HG03108 (cell line): ENCODE data around the gene MPIG6B.
"Not testable (repeated sequence)": the region's sequence is repeated elsewhere in the genome, so short reads cannot be mapped to it uniquely, and the experiment has no call there.

ENCODE experiments used
- ATAC-seq: cut with Tn5 transposase; IDR thresholded peaks from one replicate; pipeline ENCODE4 v1.9.1; 2021; ENCODE audit warnings: moderate library complexity; ENCODE audit not compliant: unreplicated experiment

MPIG6B gene

DNA sequence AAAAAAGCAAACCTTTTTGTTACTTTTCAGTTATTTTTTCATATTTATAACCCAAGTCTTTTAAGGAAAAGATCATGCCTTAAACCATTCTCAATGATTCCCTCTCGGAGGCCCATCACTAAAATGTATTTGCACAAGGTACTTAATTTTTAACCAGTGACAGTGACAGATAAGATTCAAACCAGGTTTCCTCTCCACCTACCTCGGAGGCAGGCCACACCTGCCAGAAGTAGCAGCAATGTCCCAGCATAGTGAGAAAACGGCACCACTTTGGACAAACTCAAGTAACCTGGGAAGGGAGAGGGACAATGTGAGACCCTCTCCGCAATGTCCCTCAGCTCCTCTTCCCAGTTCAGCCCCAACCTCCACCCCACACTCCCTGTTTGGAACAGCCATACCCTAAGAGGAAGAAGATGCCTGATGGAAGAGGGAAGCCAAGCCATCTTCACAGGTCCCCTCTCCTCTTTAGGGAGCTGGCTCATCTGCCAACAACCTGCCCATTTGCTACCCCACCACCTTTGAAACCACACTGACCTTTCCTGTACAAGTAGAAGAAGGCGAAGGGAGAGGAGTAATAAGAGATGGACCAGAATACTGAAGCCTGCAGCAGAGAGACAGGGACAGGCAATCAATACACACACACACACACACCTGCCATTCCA, 22.3 kb upstream of the MPIG6B start:
- no peak for ATAC-seq

DNA sequence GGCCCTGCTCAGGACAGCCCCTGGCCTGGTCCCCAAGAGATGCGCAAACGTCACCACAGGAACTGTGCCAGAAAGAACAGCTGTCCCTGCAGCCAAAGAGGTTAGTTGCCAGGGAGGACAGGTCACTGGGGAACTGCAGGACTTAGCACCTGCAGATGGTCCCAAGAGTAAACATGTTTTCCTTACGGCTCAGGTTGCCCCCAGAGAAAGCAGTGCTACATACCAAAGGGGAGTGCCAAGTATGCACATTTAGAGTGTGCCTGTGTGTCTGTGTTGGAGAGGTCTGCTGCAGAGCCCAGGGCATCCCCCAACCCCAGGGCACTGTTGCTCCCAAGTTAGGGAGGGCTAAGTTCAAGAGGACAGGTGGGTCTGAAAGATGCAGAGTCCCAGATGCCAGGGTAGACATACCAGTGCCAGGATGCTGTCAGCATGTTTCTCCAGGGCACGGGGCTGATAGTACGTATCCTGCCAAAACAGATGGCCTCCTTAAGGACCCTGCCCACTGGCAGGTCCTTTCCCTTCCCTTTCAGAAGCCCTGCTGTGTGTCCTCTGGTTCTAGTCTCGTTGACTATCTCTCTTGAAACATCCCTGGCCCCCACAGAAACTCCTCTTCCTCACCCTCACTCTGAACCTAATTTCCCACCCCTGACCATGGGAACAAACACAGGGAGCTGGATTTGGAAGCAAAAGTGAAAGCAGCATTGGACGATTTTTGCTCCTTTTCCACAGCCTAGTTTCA, 21.3 kb upstream of the MPIG6B start:
- ATAC-seq = no peak

DNA sequence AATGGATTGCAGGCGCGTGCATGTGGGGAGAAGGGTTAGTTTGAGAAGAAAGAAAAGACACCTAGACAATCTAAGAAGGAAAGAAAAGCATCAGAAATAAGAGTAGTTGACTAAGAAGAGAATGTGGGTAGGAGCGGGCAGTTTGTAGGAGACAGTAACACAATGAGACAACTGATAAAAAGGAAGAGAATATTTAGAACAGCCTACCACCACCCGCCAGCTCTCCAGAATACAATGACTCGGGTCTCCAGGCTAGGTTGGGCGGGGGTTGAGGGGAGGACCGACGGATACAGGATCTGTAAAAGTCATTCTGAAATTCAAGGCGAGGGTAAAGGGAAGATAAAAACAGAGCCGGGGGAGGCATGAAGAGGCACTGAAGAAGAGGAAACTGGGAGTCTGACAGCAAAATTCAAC, 20.8 kb upstream of the MPIG6B start:
- no peak for ATAC-seq

DNA sequence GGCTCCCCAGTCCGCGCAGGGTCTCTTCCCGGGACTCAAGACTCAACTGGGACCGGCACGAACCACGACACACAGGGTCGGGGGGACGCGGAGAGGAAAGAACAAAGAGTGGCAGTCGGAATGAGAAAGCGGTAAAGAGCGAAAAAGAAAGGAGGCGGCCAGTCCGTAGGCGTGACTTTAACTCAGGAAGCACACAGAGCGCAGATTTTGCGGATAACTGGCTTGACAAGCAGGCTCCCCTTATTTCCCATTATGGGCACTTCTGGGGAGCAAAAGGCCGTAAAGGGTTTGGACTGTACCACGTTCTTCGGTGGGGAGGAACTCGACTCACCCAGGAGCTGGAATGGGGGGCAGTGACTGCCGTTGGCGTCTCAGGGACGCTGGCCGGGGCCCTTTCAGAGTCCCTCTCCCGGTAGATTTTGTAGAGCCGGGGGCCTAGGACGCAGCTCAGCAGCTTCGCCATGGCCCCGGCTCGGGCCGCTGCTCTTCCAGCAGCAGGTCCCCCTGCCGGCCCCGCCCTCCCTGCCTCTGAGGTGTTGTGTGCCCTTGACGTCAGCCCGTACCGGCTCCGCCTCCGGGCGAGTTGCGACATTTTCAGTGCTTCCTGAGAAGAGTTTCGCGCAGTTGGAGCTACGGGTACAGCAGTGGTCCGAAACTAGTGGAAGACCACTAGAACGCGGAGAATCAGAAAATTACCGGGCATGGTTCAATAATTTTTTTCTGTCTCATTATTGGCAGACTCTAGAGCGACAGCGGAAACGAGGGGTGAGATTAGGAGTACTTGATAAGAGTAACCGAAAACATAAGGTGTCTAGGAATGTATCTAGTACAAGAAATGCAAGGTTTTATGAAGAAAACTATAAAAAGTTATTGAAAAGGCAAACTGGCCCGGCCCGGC, 20.1 kb upstream of the MPIG6B start, which contains the start of gene ABHD16A:
TSS of gene ABHD16A (minus strand) at position 506 of the 898 bp plus-strand sequence. CDS start at position 463, 43 bp downstream.
- peak; percentile 84 for ATAC-seq

DNA sequence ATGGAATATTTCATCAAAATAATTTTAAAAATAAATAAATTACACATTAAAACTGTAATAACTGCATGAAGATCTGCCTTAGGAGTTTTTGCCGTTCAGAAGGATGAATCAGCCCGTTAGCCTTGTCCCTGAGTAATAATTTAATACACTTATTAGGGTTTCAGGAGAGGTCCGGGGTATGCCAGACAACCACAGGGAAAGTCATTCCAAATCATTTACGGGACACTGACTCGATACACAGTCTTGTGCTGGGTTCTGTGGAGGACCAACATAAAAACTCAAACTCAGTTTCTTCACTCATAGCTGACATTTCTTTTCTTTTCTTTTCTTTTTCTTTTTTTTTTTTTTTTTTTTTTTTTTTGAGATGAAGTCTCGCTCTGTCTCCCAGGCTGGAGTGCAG, 17.2 kb upstream of the MPIG6B start:
- no peak for ATAC-seq

DNA sequence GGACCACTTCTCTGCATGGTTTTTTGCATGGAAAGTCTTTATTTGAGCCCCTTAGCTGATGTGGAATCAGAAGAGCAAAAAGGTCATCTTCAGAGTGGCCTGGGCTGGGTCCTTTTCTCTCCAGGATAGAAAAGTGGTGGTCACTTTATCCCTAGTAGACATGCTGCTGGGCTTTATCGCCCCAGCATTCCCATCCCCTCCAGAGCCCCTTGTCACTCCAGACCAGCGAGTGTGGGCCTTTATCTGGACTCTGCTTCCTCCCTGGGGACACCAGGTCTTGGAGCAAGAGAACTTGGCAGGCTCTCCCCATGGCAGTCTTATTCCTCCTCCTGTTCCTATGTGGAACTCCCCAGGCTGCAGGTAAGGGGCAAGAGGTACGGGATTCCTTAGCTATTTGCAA, 16.6 kb upstream of the MPIG6B start, which contains the start of gene LY6G6F:
TSS of gene LY6G6F (plus strand) at position 268 of the 400 bp plus-strand sequence. CDS start at position 309, 41 bp downstream.
- no peak for ATAC-seq

DNA sequence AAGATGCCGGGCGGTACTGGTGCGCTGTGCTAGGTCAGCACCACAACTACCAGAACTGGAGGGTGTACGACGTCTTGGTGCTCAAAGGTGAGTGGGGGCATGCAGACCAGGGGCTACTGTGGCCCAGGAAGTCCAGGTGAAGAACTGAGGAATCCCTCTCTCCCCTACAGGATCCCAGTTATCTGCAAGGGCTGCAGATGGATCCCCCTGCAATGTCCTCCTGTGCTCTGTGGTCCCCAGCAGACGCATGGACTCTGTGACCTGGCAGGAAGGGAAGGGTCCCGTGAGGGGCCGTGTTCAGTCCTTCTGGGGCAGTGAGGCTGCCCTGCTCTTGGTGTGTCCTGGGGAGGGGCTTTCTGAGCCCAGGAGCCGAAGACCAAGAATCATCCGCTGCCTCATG, 15.5 kb upstream of the MPIG6B start:
- ATAC-seq = no peak

DNA sequence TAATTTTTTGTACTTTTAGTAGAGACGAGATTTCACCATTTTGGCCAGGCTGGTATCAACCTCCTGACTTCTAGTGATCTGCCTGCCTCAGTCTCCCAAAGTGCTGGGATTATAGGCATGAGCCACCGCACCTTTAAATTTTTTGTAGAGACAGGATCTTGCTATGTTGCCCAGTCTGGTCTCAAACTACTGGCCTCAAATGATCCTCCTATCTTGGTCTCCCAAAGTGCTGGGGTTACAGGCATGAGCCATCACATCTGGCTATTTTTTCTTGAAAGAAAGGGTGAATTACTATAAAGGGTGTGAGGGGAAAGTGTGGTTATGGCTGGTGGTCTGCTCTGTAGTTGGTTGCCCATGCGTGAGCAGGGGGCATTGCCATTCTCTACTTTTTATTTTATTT, 14.9 kb upstream of the MPIG6B start:
- ATAC-seq = no peak

DNA sequence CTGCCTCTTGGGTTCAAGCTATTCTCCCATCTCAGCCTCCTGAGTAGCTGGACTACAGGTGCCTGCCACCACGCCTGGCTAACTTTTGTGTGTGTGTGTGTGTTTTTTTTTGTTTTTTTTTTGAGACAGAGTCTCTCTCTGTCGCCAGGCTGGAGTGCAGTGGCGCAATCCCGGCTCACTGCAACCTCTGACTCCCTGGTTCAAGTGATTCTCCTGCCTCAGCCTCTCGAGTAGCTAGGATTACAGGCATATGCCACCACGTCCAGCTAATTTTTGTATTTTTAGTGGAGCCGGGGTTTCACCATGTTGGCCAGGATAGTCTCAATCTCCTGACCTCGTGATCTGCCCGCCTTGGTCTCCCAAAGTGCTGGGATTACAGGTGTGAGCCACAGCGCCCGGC, 14.0 kb upstream of the MPIG6B start:
- not testable (repeated sequence) for ATAC-seq

DNA sequence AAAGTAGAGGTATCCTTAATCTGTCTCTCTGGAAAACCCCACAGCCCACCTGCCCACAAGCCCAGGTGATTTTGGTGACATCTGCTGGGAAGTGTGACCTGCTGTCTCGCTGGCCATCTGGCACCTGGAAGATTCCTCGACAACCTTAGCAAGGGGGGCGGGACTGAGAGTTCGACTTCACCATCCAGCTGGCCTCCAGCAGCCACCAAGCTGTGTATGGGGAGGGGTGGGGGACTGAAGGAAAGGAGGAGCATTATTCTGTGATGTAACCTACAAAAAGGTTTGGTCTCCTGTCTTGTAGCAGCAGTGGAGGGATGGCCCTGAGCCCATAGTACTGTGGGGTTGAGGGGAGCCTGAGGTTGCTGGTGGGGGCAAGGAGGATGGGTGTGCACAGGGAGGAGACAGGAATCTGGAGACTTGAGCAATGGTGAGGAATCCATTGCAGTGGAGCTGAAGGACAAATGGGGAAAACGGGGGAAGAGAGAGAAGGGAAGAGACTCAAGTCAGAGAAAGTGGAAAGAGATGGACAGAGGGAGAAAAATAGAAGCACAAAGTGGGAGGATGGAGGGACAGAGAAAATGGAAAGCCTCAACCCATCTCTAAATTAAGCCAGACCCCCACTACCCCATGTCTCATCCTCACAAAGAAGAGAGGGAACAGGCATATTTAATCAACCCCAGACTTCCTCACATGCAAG, 12.5 kb upstream of the MPIG6B start:
- ATAC-seq = no peak

DNA sequence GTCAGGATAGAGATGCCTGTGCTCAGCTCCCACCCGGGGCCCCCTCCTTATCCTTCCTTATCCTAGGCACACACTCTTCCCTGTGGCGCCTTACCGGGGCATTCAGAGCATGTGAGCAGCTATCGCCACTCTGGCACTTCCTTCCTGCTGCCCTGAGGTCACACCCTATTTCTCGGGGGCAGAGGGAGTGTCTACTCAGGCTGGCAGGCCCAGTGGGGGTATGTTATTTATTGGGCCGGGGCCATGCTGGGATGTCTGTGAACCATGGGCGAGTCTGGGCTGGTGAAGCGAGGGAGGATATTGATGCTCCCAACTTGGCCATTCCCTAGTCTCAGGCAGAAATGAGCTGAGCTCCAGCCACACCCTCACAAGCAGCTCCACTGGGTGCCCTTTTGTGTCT, 11.9 kb upstream of the MPIG6B start:
- no peak for ATAC-seq

DNA sequence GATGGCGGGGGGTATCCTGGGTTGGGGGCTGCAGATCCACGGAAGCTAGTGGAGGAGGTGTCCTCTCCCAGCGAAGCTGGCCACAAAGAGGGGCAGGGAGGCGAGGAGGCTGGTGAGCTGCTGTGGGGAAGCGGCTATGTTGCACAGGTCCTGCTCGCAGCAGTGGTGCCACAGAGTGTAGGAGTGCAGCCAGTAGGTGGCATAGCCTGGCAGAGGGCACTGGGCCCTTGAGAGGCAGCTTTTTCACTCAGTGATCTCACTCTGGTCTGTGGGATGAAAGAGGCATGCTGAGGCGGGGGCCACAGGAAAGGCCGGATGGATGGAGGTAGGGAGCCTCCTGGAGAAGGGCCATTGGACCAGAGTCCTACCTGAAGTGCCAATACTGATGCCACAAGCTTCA, 10.9 kb upstream of the MPIG6B start:
- no peak for ATAC-seq

DNA sequence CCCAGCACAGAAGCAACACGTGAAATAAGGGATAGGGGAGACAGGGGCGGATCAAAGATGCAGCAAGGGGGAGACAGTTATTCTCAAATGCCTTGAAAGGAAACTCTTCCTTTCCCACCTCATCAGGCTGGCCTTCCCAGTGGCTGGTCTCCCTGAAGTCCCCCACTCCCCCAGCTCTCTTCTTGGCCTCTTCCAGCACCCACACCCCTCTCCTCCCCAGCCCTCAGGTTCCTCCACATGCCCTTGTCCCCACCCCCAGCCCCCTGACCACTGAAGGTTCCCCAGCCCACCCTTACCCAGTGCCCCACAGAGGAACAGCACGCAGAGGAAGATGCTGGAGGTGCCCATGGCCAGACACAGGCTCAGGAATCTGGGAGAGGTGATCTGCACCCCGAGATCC, 9.7 kb upstream of the MPIG6B start:
- no peak for ATAC-seq

DNA sequence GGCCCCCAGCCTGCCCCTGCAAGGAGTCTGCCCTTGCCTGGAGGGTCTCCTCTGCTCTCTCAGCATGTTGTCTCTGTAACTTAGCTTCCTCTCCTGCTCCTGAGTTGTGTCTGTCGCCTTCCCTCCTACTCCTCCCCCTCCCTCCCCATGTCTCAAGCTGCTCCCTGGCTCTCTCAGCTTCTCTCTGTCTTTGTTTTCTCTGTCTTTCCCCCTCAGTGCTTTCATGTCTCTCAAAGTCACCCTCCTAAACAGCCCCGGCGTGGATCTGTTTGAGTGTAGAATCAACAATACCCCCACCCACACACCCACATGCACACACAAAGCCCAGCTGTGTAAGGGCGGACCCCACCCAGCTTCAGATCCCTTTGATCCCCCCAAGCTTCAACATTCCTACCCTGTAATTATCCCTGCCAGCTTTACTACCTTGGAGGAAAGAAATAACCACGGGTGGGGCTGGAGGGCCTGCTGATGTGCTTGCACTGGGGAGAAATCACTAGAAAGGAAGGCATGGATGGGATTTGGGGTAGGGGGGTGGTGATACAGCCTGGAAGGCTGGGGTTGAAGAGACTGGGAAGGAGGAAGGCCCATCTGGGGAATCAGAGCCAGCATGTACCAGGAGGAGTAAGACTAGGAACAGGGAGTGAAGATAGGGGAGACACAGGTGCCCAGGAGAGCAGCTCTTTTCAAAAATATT, 9.0 kb upstream of the MPIG6B start:
- ATAC-seq = no peak

DNA sequence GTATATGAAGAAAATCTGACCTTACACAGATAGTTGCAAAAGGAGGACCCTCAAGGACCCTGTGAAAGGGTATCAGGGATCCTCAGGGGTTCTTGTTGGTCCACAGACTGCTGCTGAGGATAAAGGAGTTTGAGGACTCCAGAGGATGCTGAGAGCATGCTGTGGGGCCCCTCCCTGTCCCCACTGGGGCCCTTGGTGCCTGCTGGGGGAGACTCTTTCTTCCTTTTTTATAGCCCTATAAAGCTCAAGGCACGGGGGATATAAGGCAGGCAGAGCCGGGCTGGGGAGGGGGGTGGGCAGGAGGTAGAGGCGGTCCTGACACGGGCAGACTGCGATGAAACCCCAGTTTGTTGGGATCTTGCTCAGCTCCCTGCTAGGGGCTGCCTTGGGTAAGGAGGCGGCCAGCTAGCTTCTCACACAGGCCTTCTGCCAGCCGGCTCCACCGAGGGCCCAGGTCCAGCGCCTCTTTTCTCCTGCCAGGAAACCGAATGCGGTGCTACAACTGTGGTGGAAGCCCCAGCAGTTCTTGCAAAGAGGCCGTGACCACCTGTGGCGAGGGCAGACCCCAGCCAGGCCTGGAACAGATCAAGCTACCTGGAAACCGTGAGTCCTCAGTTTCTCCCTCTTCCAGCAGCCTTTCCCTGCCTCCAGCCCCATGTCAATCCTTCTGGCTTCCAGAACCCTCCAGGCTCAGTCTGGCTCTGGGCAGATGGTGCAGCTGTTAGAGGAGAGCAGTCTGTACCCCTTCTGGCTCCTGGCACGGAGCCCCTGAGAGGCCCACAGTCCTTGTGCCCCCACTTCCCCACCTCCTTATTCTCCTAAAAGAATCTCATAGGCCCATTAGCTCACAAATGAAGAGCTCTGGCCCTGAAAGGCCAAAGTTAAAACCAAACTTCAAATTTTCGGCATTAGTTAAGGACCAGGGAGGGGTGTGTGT, 7.9 kb upstream of the MPIG6B start, which contains the start of gene LY6G6D:
TSS of gene LY6G6D (plus strand) at position 327 of the 937 bp plus-strand sequence. CDS start at position 335, 8 bp downstream.
- ATAC-seq = no peak

DNA sequence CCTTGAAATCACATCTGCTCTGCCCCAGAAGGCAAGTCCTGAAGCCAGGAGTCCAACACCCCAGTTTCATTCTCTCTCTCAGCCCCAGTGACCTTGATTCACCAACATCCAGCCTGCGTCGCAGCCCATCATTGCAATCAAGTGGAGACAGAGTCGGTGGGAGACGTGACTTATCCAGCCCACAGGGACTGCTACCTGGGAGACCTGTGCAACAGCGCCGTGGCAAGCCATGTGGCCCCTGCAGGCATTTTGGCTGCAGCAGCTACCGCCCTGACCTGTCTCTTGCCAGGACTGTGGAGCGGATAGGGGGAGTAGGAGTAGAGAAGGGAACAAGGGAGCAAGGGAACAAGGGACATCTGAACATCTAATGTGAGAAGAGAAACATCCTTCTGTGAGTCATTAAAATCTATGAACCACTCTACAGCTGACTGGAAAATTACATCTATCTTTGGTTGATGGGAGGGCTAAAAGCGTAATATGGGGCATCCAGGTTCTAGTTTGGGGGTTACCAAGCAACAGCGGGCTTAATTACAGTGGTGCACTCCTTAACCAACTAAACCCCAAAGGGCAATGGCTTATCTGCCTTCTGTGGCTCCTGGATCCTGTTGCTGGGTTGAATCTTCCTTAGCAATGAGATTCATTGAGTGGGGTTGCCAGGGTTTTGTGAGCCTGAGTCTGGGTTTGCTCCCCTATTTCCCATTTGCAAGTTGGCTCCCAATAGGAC, 5.5 kb upstream of the MPIG6B start:
- ATAC-seq = no peak

DNA sequence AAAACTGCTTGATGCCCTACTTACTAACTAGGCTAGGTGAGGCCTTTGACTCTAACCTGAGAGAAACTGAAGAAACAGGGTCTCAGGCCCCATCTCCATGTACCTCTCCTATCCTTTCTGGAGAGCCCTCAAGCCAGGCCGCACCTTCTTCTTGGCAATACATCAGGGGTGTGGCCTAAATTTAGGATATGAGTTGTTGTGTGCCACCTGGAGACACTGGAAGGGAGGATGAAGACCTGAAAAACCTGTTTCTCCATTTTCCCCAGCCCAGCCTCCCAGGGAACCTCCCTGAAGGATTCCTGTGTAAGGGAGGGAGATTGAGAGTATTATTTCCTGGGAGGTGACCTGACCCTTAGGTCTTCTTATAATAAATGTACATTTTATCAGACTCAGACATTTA, 4.9 kb upstream of the MPIG6B start:
- ATAC-seq = no peak

DNA sequence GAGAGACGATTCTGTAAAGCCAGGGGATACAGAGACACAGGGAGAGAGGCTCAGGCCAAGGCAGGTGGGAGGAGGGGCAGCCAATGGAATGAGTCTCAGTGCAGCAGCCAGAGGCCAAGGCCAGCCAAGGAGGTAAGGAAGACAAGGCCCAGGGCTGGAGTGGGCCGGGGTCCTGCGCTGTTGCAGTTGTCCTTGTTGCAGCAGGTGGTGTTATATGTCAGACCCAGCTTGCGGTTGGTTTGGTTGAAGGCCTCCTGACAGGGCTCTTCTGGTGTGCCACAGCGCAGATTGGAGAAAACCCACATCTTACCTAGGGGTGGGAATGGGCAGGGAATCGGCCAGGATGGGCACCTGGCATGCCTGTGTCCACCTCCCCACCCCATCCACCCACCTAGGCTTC, 4.2 kb upstream of the MPIG6B start:
- no peak for ATAC-seq
